Measurements from ENCODE around the gene PYM1.

GRCh38 chr12:55957106-55957859, 29.6 kb upstream of the PYM1 start:
- TF ChIP-seq CTCF (tag by site-specific recombination; IDR thresholded peaks at IDR 0.05) (no peak), ZNF747 (tag by site-specific recombination; IDR thresholded peaks at IDR 0.05) (no peak), ZNF18 (tag by site-specific recombination; IDR thresholded peaks at IDR 0.05) (no peak), ZNF549 (tag by site-specific recombination; IDR thresholded peaks at IDR 0.05) (no peak)
